MM.1S (cell line): Measurements from ENCODE around the gene PDIK1L.

ENCODE experiments used
- EZH2 ChIP-seq: fragments of 300-600 bp; sonication (generic); optimal IDR thresholded peaks from 2 replicates; pipeline ENCODE3; 2017; ENCODE audit warnings: low read depth, mild to moderate bottlenecking, antibody characterized with exemption, low read length, mixed read lengths
- TF ChIP-seq, protein P1 (sequence below): fragments of 300-600 bp; sonication (generic); IDR thresholded peaks from 2 replicates; pipeline ENCODE4 v1.5.1; 2016; ENCODE audit warnings: antibody characterized with exemption, low read length, mixed read lengths

GRCh38 chr1:26066160-26066559 is 45.5 kb upstream of the PDIK1L start:
- TF ChIP-seq, protein P1, sequence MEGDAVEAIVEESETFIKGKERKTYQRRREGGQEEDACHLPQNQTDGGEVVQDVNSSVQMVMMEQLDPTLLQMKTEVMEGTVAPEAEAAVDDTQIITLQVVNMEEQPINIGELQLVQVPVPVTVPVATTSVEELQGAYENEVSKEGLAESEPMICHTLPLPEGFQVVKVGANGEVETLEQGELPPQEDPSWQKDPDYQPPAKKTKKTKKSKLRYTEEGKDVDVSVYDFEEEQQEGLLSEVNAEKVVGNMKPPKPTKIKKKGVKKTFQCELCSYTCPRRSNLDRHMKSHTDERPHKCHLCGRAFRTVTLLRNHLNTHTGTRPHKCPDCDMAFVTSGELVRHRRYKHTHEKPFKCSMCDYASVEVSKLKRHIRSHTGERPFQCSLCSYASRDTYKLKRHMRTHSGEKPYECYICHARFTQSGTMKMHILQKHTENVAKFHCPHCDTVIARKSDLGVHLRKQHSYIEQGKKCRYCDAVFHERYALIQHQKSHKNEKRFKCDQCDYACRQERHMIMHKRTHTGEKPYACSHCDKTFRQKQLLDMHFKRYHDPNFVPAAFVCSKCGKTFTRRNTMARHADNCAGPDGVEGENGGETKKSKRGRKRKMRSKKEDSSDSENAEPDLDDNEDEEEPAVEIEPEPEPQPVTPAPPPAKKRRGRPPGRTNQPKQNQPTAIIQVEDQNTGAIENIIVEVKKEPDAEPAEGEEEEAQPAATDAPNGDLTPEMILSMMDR, result no peak
- TF ChIP-seq EZH2, result no peak
